NCI-H2107 (cell line): ENCODE measurements around the gene STX18.
"Not testable (repeated sequence)": the region's sequence is repeated elsewhere in the genome, so short reads cannot be mapped to it uniquely, and the experiment has no call there.

ENCODE experiments used
- DNase-seq: peaks from one replicate; lab custom pipeline; 2025; lab: John Stamatoyannopoulos, UW

STX18 gene

DNA sequence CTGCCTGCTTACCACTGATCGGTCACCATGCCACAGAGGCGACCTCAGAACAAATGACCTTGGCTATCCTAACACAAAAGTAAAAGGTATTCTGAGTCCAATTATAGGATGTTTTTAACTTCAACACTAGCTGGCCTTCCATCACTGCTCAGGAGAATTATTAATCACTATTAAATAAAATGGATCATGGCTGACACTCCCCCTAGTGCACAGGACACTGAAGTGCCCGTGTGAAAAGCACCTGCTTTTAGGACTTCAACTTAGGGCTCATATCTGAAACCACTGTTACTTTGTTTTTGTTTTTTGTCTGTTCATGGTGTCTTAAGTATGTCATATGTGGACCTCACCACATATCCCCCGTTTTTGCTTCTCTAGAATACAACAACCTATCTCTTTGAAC lies 33.9 kb downstream of the STX18 start:
- no peak for DNase-seq

- DNase-seq, result no peak
These were observed 34.4 kb downstream of the STX18 start for GRCh38 chr4:4507403-4507802.

DNA sequence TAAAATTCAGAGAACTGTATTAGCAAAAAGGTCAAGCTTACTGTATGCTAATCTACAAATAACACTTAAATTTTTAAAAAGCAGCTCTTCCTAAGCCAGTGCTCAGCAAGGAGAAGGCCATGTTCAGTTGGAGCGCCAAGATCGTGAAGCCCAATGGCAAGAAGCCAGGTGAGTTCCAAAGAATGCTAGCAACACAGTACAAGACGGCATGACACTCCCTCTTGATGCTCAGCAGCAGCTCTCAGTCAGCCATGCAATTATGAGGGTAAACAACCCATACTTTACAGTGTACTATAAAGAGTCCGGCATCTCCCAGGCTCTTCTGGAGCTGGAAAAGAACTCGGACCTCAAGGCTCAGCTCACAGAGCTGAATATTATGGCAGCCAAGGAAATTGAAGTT lies 34.9 kb downstream of the STX18 start:
- DNase-seq, result no peak

DNA sequence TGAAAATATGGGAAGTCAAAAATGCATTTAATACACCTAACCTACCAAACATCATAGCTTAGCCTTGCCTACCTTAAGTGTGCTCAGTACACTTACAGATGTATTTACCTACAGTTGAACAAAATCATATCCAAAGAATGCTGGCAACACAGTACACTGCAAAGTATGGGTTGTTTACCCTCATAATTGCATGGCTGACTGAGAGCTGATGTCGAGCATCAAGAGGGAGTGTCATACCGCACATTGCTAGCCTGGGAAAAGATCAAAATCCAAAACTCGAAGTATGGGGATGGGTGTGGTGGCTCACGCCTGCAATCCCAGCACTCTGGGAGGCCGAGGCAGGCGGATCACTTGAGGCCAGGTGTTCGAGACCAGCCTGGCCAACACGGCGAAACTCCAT lies 36.6 kb downstream of the STX18 start:
- DNase-seq, result not testable (repeated sequence)

GRCh38 chr4:4504783-4505182 lies 37.1 kb downstream of the STX18 start:
- no peak for DNase-seq

DNA sequence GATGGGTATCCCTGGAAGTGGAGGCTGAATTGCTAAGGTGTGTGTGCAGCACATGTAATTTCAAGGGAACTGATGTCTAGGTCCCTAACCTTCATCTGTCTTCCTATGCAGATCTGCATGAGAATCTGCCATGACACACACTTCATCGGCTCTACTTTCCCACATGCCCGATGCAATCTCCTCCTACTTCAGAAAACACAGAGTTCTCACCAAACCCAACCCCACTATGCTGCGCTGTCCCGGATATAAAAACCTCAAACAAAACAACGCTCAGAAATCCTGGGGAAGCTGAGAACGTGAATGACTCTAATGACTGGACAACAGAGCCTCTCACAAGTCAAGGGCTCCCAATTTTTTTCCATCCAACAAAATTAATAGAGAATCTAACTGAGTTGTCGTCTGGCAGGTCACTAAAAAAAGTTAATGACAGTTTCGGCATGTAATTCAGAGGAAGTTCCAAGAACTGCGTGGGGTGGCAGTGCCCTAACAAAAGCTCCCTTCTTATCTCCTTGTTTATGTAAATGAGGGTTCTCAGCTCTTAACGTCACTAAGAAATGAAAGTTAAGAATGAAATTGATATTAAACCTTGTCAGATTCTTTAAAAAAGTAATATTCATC lies 39.0 kb downstream of the STX18 start:
- DNase-seq, result no peak

DNA sequence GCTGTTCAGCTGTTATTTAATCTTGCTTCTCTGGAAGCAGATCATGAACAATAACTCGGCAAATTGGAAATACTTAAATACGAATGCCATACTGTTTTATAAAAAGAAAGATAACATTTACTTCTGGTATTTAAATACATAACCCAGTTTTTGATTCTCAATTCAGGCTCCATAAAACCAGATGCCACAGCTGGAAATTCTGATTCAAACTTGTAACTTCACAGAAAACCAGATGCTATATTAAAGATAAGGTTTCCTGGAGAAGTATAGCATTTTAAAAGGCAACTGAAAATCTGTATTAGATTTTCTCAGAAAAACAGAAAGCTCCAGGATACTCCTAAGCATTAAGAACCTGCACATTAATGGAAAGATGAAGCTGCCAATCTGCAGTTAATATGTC lies 40.2 kb downstream of the STX18 start:
- no peak for DNase-seq

GRCh38 chr4:4499438-4500123 lies 42.3 kb downstream of the STX18 start:
- no peak for DNase-seq

GRCh38 chr4:4496592-4497372 lies 45.1 kb downstream of the STX18 start:
- no peak for DNase-seq

DNA sequence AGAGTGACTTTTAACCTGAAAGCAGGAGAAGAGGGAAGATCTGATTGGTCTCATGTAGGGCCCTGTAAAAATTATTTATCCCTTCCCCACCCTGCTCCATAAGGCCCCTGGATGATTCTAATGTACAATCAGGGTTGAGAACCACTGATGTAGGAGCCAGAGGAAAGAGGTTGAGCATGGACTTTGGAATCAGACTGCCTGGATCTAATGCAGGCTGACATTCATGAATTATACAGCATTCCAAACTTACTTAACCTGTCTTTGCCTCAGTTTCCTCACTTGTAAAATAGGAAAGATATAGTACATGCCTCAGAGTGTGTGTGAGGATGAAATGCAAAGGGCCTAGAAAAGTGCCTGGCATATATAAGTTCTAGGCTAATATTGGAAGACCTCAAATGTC lies 47.0 kb downstream of the STX18 start:
- no peak for DNase-seq

DNA sequence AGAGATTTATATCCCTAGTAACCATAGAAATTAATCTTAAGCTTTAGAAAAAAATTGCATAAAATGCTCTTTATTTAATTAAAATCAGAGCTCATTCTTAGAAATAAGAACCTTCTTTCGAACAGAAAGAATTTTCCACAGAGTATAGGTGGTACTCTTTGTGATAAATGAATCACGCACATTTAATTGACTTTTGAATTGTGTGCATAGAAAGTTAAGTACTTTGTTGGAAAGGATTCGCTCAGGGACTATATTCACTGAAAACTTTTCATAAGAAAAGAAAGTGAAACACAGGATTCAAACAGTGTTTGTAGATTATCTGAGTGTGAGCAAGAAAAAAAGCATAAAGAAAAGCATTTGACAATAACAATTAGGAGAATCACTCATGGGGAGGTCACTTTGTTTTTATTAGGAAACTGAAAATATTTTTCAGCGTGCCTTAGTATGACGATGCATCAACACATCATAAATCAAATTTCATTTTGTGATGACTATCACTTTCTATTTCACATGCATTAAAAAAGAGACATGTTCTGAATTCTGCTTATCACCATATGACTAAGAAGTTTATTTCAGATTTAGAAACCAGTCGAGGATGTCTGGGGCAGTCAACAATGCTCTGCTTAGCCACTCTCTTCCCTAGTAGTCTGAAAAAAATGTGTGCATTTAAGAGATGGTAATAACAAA lies 49.5 kb downstream of the STX18 start:
- no peak for DNase-seq

GRCh38 chr4:4491396-4491893 lies 50.4 kb downstream of the STX18 start:
- DNase-seq, result no peak

- no peak for DNase-seq
These were observed 51.0 kb downstream of the STX18 start for GRCh38 chr4:4490816-4491215.

- no peak for DNase-seq
These were observed 51.8 kb downstream of the STX18 start for GRCh38 chr4:4490041-4490440.

DNA sequence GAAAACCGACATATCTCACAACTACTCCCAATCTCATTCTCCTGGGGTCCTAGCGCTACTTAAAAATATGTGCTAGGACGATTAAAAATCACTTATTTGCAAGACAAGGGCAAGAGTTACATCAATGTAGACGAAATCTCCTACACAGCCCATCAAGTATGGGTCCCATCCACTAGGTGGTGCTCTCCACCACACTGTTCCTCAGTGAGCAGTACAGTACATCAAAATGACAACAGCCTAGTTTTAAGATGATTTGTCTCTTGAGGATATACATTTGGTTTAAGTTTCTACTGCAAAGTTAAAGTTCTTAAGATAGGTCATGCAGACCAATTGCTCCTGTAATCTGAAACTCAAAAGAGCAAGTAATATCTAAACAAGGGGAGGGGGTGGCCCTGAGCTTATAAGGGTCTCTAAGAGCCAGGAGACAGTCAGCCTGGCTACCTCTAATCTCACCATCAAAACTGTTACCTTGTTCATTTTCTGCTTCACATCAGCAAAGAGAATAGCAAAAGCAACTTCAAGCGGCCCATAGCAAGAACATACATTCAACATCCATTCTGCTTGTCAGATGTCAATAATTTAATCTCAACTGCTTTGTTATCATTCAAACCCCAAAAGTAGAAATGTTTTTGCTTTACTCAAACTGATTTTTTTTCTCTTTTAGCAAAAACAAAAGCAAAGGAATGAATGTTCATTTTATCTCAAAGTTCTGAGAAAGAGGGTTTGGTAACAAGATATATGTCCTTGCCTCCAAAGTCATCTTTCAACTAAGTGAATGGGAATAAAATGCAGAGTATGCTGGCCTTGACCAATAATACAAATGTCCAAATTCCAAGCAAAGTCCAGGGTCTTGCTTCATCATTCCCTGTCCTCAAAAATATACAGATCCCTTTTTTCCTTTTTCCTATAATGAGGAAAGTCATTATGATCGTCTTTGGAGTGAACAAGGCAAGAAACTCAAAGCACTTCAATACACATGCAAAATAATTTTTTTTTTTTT lies 53.1 kb downstream of the STX18 start:
- peak; percentile 4 for DNase-seq

DNA sequence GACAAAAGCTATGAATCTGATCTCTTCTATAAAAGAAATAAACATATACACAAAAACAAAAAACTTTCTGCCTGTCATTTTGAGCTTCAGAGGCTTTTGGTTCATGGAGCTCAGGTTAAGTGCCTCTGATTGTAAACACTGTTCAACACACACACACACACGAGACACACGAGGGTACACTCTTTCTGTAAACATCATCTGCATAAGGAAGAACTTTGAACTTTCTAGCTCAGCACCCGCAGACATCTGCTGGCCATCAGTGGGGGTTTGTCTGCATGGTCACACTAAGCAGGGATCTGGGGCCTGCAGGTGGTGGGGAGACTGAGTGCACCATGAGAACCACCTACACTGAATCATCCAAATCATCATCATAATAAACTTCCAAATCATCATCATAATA lies 54.9 kb downstream of the STX18 start:
- no peak for DNase-seq

DNA sequence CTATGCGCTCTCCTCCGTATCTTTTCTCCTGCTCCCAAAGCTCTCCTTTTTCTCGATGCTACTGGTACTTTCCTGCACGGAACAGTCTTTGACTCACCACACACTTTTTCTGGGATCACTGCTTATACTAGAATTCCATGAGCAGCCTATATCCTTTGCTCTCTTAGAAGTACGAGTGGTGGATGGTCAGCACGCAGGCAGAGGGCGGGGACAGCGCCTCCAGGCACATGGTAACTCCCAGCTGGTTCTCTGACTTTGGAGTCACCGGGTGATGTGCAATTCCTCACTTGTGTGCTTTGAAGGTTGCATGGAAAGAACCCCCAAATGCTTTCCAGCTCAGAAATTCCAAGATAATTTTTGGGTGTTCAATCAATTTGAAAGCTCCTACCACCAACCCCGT lies 56.0 kb downstream of the STX18 start:
- DNase-seq, result no peak

DNA sequence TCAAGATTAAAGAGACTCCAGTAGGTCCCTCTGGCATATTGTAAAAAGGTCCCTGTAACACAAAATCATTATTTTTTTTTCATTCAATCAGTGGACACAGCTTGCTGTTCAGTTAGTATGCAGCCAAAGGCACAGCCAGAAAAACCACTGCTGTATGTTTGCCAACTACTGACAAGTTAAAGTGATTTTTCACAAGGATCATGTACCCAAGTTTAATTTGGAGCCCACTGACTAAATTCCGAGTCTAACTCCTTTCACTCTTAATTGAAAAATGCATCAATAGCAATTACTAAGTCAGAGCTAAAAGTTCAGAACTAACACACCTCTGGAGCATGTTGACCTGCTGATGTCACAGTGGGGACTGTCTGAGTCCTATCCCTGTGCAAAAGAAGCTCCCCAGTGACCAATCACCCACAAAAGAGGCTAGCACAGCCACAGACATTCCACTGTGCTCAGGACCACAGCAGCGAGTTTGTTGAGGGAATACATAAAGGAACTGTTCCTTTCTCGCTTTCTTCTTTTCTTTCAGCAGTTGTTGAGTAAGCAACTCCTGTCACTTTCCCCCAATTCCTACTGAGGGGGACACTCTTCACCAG lies 60.4 kb downstream of the STX18 start:
- DNase-seq, result no peak

- DNase-seq, result no peak
These were observed 61.0 kb downstream of the STX18 start for GRCh38 chr4:4480685-4481398.

GRCh38 chr4:4480205-4480604 lies 61.6 kb downstream of the STX18 start:
- DNase-seq, result no peak
